Coronary artery (tissue), 2 donors: ENCODE data around the gene TCF15.

Source experiments
- DNase-seq: peaks from one replicate; pipeline ENCODE4 v3.0.0-alpha.2; 2017; ENCODE audit warnings: low spot score
- H3K27ac ChIP-seq, 2 donors: fragments of 200-600 bp; sonication (generic); one replicate each; pipeline ENCODE4 v1.5.1; 2016 to 2019
- H3K4me3 ChIP-seq: fragments of 200-600 bp; sonication (generic); 2 replicates; pipeline ENCODE4 v1.5.1; 2016; ENCODE audit warnings: mild to moderate bottlenecking, moderate library complexity
- TF ChIP-seq, protein P1 (sequence below): fragments of 200-600 bp; sonication (generic); IDR thresholded peaks from one replicate; pipeline ENCODE4 v1.5.1; 2019; ENCODE audit warnings: antibody characterized with exemption

Gene TCF15

GRCh38 chr20:600736-601135 is 9.4 kb downstream of the TCF15 start:
- H3K27ac ChIP-seq, result no peak overlapping the region
- no peak overlapping the region for H3K4me3 ChIP-seq
- TF ChIP-seq, protein P1, sequence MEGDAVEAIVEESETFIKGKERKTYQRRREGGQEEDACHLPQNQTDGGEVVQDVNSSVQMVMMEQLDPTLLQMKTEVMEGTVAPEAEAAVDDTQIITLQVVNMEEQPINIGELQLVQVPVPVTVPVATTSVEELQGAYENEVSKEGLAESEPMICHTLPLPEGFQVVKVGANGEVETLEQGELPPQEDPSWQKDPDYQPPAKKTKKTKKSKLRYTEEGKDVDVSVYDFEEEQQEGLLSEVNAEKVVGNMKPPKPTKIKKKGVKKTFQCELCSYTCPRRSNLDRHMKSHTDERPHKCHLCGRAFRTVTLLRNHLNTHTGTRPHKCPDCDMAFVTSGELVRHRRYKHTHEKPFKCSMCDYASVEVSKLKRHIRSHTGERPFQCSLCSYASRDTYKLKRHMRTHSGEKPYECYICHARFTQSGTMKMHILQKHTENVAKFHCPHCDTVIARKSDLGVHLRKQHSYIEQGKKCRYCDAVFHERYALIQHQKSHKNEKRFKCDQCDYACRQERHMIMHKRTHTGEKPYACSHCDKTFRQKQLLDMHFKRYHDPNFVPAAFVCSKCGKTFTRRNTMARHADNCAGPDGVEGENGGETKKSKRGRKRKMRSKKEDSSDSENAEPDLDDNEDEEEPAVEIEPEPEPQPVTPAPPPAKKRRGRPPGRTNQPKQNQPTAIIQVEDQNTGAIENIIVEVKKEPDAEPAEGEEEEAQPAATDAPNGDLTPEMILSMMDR, result no peak
- no peak for DNase-seq

- TF ChIP-seq, protein P1, result no peak
- no peak for DNase-seq
- no peak overlapping the region for H3K27ac ChIP-seq
These were observed 10.0 kb downstream of the TCF15 start for GRCh38 chr20:600141-600540.

GRCh38 chr20:598133-598850 is 11.8 kb downstream of the TCF15 start:
- Histone ChIP-seq H3K27ac (no peak overlapping the region), H3K4me3 (no peak overlapping the region)
- TF ChIP-seq, protein P1, result no peak
- DNase-seq, result no peak

More at GRCh38 chr20:600141-600540, 10.0 kb downstream of the TCF15 start:
- H3K4me3 ChIP-seq, result no peak overlapping the region

DNA sequence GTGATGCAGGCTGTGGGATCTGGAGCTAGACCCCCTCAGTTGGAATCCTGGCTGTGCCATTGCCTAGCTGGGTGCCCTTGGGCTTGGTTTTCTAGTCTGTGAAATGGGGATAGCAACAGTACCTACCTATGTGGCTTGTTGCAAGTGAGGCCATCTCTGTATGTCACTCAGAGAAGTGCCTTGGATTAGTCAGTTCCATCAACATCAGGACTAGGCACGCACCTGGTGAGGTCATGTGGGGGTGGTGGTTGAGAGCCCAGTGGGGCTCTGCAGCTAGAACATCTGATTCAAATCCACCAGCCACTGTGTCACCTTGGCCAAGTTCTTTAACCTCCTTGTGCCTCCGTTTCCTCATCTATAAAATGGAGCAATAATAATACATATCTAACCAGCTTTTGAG is 12.5 kb downstream of the TCF15 start:
- no peak for DNase-seq
- Histone ChIP-seq H3K4me3 (no peak overlapping the region), H3K27ac (no peak overlapping the region)
- TF ChIP-seq, protein P1, result no peak

DNA sequence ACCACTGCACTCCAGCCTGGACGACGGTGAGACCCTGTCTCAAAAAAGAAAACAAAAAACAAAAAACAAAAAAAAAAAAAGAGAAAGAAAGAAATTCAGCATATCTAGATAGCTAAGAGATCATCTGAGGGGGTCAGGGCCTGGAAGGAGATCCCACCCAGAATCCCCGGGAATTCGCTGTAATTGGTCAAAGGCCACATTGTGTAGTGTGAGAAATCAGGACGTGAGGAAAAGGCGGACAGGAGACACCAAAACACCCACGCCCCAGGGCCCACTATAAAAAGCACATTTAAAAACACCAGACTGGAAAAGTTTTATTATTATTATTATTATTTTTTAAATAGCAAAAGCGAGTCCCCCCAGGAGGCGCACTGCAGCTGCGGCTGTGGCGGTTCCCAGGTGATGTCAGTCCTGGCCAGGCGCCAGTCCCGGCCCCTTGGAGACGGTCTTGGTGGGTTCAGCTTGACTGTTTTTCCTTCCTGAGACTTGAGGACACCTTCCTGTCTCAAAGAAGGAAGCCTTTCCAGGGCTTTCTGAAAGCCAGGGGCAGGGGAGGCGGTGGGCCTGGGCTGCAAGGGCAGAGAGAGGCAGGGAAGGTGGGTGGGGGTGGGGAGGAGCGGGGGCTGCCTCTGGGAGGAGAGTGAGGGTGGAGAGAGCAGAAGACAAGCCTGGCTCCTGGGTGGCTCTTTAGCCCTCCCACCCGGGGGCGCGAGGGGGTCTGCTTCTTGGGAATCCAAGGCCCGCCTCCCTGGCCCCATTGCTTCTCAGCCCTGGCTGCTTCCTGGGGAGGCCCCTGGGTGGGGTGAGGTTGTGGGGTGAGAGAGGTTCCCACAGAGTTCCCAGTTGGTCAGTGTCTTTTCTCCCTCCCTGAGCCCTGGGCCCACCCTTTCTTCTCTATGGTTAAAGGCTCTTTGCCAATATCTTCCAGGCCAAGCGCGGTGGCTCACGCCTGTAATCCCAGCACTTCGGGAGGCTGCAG is 14.5 kb downstream of the TCF15 start:
- Histone ChIP-seq H3K27ac (no peak overlapping the region), H3K4me3 (no peak overlapping the region)
- TF ChIP-seq, protein P1, result no peak
- DNase-seq, result no peak

DNA sequence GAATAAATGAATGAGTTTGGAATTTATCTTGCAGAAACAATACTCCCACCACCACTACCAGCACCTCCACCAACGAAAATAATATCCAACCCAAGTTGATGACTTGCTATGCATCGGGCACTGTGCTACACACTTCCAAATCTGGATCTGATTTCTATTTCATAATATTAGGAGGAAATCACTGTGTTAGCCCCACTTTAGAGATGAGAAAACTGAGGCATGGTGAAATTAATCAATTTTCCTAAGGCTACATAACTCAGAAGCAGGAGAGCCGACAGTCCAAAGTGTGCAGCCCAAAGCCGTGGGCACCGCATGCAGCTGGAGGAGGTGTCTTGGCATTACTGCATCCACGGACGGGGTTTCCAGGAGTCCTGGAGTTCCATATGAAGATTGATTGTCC is 17.6 kb downstream of the TCF15 start:
- Histone ChIP-seq H3K27ac (no peak overlapping the region), H3K4me3 (no peak overlapping the region)
- DNase-seq, result no peak
- TF ChIP-seq, protein P1, result no peak
